ENCODE results near the gene OR6B3. TPM values are rescaled to one million over a fixed set of nuclear protein-coding genes. Genes with fewer than 3 reads are reported as not detected.

The OR6B3 gene
- total and polyA plus RNA-seq, 4 donors, result not detected

DNA sequence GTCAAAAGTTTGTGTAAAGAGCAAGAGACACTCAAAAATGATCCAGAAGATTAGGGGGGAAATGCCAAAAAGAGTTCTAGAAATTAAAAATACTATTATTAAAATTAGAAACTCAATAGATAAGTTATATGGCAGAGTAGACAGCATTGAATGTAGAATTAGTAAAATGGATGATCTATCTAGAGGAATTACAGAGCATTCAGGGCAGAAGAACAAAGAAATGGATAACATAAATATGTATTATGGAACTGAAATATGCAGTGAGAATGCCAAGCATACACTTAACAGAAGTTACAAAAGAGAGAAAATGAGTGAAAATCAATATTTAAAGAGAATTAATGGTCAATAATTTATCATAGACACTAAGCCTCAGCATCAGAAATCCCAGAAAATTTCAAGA lies 33.2 kb upstream of the OR6B3 start:
- Histone ChIP-seq H3K9ac (ENCODE audit: low read depth in 1 of 2, low read length in 2 of 2) (no peak overlapping the region), H3K9me3 (ENCODE audit: control insufficient read depth in 4 of 4, low read length in 3 of 4) (peaks cover 0 to 20% (median under 1%) of the 10 kb centered on the region in 4 donors), H3K4me1 (ENCODE audit: control insufficient read depth in 4 of 4, insufficient read depth in 4 of 4, low read length in 3 of 4) (no peaks in the 10 kb centered on the region), H3K36me3 (ENCODE audit: control insufficient read depth in 4 of 4, insufficient read depth in 3 of 4, low read depth in 1 of 4, low read length in 3 of 4) (no peaks in the 10 kb centered on the region), H3K4me3 (ENCODE audit: low read depth in 1 of 3, low read length in 3 of 3) (no peak overlapping the region), H3K27me3 (ENCODE audit: control insufficient read depth in 4 of 4, insufficient read depth in 4 of 4, low read length in 3 of 4) (peaks cover 0 to 3% (median 1%) of the 10 kb centered on the region in 4 donors), H3K27ac (ENCODE audit: low read depth in 1 of 2, low read length in 2 of 2) (no peak overlapping the region)
- TF ChIP-seq HNF4A (conservative IDR thresholded peaks at IDR 0.05) (no peak), GABPA (IDR thresholded peaks at IDR 0.05 in 1 of 2, conservative IDR thresholded peaks at IDR 0.05 in 1 of 2) (no peak), RAD21 (IDR thresholded peaks at IDR 0.05) (no peak), JUND (IDR thresholded peaks at IDR 0.05) (no peak), NR2F2 (IDR thresholded peaks at IDR 0.05) (no peak), YY1 (IDR thresholded peaks at IDR 0.05) (no peak), FOXA1 (IDR thresholded peaks at IDR 0.05) (no peak), FOXA2 (IDR thresholded peaks at IDR 0.05) (no peak)
- no peak for DNase-seq (ENCODE audit: low spot score)

DNA sequence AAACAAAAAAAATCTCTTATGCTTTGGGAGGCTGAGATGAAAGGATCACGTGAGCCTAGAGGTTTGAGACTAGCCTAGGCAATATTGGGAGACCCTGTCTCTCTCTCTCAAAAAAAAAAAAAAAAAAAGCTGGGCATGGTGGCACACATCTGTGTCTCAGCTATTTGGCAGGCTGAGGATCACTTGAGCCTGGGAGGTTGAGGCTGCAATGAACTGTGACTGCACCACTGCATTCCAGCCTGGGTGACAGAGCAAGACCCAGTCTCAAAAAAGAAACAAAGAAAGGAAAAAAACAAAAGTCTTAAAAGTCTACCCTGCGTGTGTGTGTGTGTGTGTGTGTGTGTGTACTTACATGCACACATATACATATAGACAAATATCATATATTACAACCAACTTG lies 25.3 kb upstream of the OR6B3 start:
- Histone ChIP-seq H3K4me1 (ENCODE audit: control insufficient read depth in 4 of 4, insufficient read depth in 4 of 4, low read length in 3 of 4) (no peaks in the 10 kb centered on the region), H3K9me3 (ENCODE audit: control insufficient read depth in 4 of 4, low read length in 3 of 4) (peaks cover 0 to 8% (median under 1%) of the 10 kb centered on the region in 4 donors), H3K27me3 (ENCODE audit: control insufficient read depth in 4 of 4, insufficient read depth in 4 of 4, low read length in 3 of 4) (peaks cover 0 to 3% (median 0%) of the 10 kb centered on the region in 4 donors), H3K27ac (ENCODE audit: low read depth in 1 of 2, low read length in 2 of 2) (no peak overlapping the region), H3K9ac (ENCODE audit: low read depth in 1 of 2, low read length in 2 of 2) (no peak overlapping the region), H3K36me3 (ENCODE audit: control insufficient read depth in 4 of 4, insufficient read depth in 3 of 4, low read depth in 1 of 4, low read length in 3 of 4) (no peaks in the 10 kb centered on the region), H3K4me3 (ENCODE audit: low read depth in 1 of 3, low read length in 3 of 3) (no peak overlapping the region)
- TF ChIP-seq HNF4A (conservative IDR thresholded peaks at IDR 0.05) (no peak), YY1 (IDR thresholded peaks at IDR 0.05) (no peak), HNF4G (IDR thresholded peaks at IDR 0.05) (no peak), NR2F2 (IDR thresholded peaks at IDR 0.05) (no peak), EGR1 (IDR thresholded peaks at IDR 0.05; ENCODE audit: low read depth in 2 of 2) (no peak), FOXA2 (IDR thresholded peaks at IDR 0.05) (no peak), RAD21 (IDR thresholded peaks at IDR 0.05) (no peak), GABPA (IDR thresholded peaks at IDR 0.05 in 1 of 2, conservative IDR thresholded peaks at IDR 0.05 in 1 of 2) (no peak)
- TF ChIP-seq, protein P1, sequence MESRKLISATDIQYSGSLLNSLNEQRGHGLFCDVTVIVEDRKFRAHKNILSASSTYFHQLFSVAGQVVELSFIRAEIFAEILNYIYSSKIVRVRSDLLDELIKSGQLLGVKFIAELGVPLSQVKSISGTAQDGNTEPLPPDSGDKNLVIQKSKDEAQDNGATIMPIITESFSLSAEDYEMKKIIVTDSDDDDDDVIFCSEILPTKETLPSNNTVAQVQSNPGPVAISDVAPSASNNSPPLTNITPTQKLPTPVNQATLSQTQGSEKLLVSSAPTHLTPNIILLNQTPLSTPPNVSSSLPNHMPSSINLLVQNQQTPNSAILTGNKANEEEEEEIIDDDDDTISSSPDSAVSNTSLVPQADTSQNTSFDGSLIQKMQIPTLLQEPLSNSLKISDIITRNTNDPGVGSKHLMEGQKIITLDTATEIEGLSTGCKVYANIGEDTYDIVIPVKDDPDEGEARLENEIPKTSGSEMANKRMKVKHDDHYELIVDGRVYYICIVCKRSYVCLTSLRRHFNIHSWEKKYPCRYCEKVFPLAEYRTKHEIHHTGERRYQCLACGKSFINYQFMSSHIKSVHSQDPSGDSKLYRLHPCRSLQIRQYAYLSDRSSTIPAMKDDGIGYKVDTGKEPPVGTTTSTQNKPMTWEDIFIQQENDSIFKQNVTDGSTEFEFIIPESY (IDR thresholded peaks at IDR 0.05), result no peak
- TF ChIP-seq, protein P2, sequence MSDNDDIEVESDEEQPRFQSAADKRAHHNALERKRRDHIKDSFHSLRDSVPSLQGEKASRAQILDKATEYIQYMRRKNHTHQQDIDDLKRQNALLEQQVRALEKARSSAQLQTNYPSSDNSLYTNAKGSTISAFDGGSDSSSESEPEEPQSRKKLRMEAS (IDR thresholded peaks at IDR 0.05), result no peak
- TF ChIP-seq, protein P3, sequence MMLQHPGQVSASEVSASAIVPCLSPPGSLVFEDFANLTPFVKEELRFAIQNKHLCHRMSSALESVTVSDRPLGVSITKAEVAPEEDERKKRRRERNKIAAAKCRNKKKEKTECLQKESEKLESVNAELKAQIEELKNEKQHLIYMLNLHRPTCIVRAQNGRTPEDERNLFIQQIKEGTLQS (IDR thresholded peaks at IDR 0.05), result no peak
- WGBS, result 50% methylated on average over 2 of the region's 2 CpGs
- DNase-seq (ENCODE audit: low spot score), result no peak

DNA sequence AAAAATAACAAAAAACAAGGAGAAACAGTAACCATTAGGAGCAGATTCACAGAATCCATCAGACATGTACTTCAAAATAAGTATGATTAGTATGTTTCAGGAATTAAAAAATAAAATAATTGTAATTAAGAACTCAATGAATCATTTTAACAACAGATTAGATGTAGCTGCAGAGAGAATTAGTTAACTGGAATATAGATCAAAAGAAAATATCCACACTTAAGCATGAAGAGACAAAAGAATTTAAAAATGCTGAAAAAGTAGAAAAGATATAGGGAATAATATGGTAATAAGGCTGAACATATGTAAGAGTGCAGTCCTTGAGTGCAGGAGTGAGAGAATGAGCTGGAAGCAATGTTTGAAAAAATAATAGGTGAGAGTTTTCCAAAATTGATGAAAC lies 24.1 kb upstream of the OR6B3 start:
- Histone ChIP-seq H3K4me3 (ENCODE audit: low read depth in 1 of 3, low read length in 3 of 3) (no peak overlapping the region), H3K4me1 (ENCODE audit: control insufficient read depth in 4 of 4, insufficient read depth in 4 of 4, low read length in 3 of 4) (no peaks in the 10 kb centered on the region), H3K27ac (ENCODE audit: low read depth in 1 of 2, low read length in 2 of 2) (no peak overlapping the region), H3K36me3 (ENCODE audit: control insufficient read depth in 4 of 4, insufficient read depth in 3 of 4, low read depth in 1 of 4, low read length in 3 of 4) (no peaks in the 10 kb centered on the region), H3K9me3 (ENCODE audit: control insufficient read depth in 4 of 4, low read length in 3 of 4) (peaks cover 0 to 8% (median under 1%) of the 10 kb centered on the region in 4 donors), H3K27me3 (ENCODE audit: control insufficient read depth in 4 of 4, insufficient read depth in 4 of 4, low read length in 3 of 4) (peaks cover 0 to 3% (median 0%) of the 10 kb centered on the region in 4 donors), H3K9ac (ENCODE audit: low read depth in 1 of 2, low read length in 2 of 2) (no peak overlapping the region)
- no peak for DNase-seq (ENCODE audit: low spot score)
- TF ChIP-seq HNF4G (IDR thresholded peaks at IDR 0.05), result no peak
- TF ChIP-seq FOXA2 (IDR thresholded peaks at IDR 0.05), result no peak
- TF ChIP-seq, protein P4, sequence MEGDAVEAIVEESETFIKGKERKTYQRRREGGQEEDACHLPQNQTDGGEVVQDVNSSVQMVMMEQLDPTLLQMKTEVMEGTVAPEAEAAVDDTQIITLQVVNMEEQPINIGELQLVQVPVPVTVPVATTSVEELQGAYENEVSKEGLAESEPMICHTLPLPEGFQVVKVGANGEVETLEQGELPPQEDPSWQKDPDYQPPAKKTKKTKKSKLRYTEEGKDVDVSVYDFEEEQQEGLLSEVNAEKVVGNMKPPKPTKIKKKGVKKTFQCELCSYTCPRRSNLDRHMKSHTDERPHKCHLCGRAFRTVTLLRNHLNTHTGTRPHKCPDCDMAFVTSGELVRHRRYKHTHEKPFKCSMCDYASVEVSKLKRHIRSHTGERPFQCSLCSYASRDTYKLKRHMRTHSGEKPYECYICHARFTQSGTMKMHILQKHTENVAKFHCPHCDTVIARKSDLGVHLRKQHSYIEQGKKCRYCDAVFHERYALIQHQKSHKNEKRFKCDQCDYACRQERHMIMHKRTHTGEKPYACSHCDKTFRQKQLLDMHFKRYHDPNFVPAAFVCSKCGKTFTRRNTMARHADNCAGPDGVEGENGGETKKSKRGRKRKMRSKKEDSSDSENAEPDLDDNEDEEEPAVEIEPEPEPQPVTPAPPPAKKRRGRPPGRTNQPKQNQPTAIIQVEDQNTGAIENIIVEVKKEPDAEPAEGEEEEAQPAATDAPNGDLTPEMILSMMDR (IDR thresholded peaks at IDR 0.05; ENCODE audit: low read depth, low read length, missing input control), result no peak
- no peak for TF ChIP-seq SP1 (IDR thresholded peaks at IDR 0.05)
- TF ChIP-seq, protein P1 (IDR thresholded peaks at IDR 0.05), result no peak
- TF ChIP-seq HNF4A (conservative IDR thresholded peaks at IDR 0.05), result no peak
- no peak for TF ChIP-seq TAF1 (conservative IDR thresholded peaks at IDR 0.05)
- TF ChIP-seq NR2F2 (IDR thresholded peaks at IDR 0.05), result no peak
- TF ChIP-seq RXRA (IDR thresholded peaks at IDR 0.05), result no peak
- TF ChIP-seq, protein P2 (IDR thresholded peaks at IDR 0.05), result no peak
- TF ChIP-seq, protein P5, sequence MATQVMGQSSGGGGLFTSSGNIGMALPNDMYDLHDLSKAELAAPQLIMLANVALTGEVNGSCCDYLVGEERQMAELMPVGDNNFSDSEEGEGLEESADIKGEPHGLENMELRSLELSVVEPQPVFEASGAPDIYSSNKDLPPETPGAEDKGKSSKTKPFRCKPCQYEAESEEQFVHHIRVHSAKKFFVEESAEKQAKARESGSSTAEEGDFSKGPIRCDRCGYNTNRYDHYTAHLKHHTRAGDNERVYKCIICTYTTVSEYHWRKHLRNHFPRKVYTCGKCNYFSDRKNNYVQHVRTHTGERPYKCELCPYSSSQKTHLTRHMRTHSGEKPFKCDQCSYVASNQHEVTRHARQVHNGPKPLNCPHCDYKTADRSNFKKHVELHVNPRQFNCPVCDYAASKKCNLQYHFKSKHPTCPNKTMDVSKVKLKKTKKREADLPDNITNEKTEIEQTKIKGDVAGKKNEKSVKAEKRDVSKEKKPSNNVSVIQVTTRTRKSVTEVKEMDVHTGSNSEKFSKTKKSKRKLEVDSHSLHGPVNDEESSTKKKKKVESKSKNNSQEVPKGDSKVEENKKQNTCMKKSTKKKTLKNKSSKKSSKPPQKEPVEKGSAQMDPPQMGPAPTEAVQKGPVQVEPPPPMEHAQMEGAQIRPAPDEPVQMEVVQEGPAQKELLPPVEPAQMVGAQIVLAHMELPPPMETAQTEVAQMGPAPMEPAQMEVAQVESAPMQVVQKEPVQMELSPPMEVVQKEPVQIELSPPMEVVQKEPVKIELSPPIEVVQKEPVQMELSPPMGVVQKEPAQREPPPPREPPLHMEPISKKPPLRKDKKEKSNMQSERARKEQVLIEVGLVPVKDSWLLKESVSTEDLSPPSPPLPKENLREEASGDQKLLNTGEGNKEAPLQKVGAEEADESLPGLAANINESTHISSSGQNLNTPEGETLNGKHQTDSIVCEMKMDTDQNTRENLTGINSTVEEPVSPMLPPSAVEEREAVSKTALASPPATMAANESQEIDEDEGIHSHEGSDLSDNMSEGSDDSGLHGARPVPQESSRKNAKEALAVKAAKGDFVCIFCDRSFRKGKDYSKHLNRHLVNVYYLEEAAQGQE (IDR thresholded peaks at IDR 0.05), result no peak
- TF ChIP-seq RAD21 (IDR thresholded peaks at IDR 0.05), result no peak
